ENCODE measurements around the gene PSD2.

- no peak for TF ChIP-seq YY1 (IDR thresholded peaks at IDR 0.05; ENCODE audit: insufficient read depth, insufficient read length)
- TF ChIP-seq SUZ12 (IDR thresholded peaks at IDR 0.05; ENCODE audit: extremely low read depth, insufficient read depth, insufficient read length) = no peak
- no peak for TF ChIP-seq ZNF274 (IDR thresholded peaks at IDR 0.05; ENCODE audit: low read depth, low read length)
Observed at GRCh38 chr5:139861021-139861888, 65.6 kb downstream of the PSD2 start.

Measured in NT2/D1 (cell line).